A549 treated with AZD9567 at 1 μM for 4 hours (cell line): Measurements from ENCODE around the gene NME2. TPM values are rescaled to one million over a fixed set of nuclear protein-coding genes. Genes with fewer than 3 reads are reported as not detected.

Experiments used
- total RNA-seq: library from RNA; stranded (reverse); fragments of 200-300 nt; extraction: Qiagen RNA extraction; gene quantifications from 5 replicates; pipeline ENCODE4 v1.2.3, GENCODE V29; 2022; ENCODE audit not compliant: insufficient read depth

The NME2 gene
- 1,547 to 1,886 TPM (median 1,839 TPM) in 5 replicates for total RNA-seq

DNA sequence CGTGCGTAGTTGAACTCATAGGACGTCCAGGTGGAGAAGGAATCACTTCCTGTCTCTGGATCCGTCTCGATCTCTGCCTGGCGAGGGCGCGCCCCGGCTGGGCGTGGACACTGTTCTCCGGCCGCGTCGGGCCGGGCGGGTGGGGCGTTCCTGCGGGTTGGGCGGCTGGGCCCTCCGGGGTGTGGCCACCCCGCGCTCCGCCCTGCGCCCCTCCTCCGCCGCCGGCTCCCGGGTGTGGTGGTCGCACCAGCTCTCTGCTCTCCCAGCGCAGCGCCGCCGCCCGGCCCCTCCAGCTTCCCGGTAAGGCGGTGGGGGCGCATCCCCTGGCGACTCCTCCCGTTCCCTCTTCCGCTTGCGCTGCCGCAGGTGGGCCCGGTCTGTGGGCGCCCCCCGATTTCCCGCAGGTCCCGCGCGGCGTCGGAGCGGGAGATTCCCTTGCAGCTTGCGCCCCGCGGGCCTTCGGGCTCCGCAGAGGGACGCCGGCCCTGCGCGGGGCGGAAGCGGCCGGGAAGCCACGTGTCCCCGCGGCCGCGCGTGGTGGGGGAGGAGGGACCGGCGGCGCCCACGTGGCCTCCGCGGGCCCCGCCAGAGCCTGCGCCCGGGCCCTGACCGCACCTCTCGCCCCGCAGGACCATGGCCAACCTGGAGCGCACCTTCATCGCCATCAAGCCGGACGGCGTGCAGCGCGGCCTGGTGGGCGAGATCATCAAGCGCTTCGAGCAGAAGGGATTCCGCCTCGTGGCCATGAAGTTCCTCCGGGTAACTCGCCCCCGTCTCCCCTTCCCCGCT, at the start of gene NME2:
NME2 (plus strand) TSS at position 214 of the 789 bp plus-strand sequence; CDS start at position 634, 420 bp downstream.

DNA sequence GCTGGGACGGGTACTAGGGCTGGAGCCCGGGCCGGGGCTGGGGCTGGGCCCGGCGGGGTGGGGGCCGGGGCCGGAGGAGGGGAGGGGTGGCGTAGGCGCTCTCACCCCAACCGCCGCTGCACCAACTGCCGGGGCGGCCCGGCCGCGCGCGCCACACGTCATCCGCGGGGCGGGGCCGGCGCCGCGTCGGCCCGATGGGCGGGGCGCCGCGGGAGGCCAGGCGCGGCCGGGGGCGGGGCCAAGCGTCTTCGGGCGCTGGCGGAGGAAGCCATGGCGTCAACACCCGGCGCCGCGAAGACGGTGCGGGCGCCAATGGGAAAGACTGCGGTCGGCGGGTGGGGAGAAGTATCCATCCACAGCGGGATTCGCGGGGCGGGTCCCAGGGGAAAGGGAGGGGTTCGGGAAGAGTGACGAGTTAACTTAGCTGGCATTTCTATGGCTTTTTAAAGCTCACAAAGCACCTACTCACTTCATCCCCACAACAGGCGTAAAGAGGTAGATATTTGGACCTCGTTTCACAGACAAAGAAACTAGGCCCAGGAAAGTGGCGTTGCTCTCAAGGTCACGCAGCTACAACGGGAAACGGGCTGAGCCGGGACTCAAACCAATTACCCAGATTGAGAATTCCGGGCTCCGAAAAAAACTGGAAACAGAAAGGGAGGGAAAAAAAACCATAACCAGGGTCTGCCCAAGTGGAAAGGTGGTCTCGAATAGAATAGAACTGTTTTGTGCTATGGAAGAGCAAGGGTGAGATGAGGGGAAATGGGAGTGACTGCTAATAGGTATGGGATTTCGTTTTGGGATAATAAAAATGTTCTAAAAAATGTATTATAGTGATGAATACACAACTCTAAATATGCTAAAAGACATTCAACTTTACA, 45.2 kb upstream of the NME2 start, which contains the start of gene SPAG9:
SPAG9 (minus strand) TSS at position 130 of the 881 bp plus-strand sequence. CDS start 212 bp downstream, outside the sequence.

DNA sequence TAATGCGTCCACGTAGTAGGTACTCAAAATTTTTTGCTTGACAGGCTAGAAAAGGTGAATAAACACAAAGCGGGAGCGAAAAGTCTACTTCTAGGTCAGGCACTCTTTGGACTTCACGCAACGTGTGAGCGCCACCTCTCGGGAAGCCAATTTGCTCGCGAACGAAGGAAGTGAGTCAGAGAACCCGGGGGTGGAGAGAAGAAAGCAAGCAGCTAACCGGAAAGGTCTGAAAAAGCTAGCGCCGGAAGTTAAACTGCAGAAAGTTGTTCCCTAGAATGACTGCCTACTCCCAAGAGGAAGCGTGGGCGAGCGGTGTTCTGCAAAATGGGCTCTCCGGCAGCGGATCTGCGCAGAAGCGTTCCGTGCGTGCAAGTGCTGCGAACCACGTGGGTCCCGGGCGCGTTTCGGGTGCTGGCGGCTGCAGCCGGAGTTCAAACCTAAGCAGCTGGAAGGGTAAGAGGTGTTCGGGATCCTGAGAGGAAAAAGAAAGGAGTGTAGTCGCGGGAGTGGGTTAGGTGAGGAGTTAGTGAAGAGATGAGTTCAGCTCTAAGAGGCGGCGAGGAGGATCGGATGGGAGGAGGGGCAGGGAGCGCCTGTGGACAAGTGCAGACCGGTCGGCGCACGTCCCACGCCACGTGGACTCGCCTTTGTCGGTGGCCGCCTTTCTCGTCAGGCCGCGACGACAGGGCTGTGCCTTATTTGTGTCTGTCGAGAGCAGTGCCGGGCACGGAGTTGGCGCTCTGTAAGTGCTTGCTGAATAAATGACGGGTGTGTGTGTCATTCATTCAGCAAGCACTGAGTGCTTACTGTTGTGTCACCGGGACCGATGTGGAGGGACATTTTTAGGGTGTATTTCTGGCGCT, 12.8 kb upstream of the NME2 start, which contains the start of gene NME1:
NME1 (plus strand) TSS at position 350 of the 863 bp plus-strand sequence. CDS start 2,096 bp downstream, outside the sequence.

Other genes with a start within 250 kb of the NME2 start
- gene SPAG9, start 45.5 kb upstream of the NME2 start, total RNA-seq = 80.4 to 106 TPM (median 84.7 TPM) in 5 replicates
- 601 to 748 TPM (median 704 TPM) in 5 replicates for gene NME1, start 12.9 kb upstream of the NME2 start, total RNA-seq
- gene MBTD1, start 93.6 kb downstream of the NME2 start, total RNA-seq = 4.6 to 7.6 TPM (median 6.3 TPM) in 5 replicates
- gene UTP18, start 94.1 kb downstream of the NME2 start, total RNA-seq = 62.6 to 73.8 TPM (median 68.2 TPM) in 5 replicates